Fibroblast of lung (primary cell): ENCODE data around the gene ARID1B. TPM values are rescaled to one million over a fixed set of nuclear protein-coding genes. Genes with fewer than 3 reads are reported as not detected.
A peak's percentile ranks its signal among the peaks of the same experiment; 100 is the strongest.

Source experiments
- DNase-seq, 2 donors: peaks; one replicate each; pipeline versions ENCODE4 v3.0.0 to v3.0.0-alpha.2; 2010; ENCODE audit warnings: low read depth in 2 of 2
- H2AFZ ChIP-seq: 2 replicates; pipeline ENCODE4 v1.5.1; 2012; ENCODE audit warnings: low read length, control low read depth, inconsistent platforms
- H3K27ac ChIP-seq: 2 replicates; pipeline ENCODE4 v1.5.1; 2011; ENCODE audit warnings: low read length, control low read depth; ENCODE audit not compliant: insufficient read depth
- H3K27me3 ChIP-seq: 2 replicates; pipeline ENCODE4 v1.5.1; 2011; ENCODE audit warnings: mild to moderate bottlenecking, low read length; ENCODE audit not compliant: control insufficient read depth, insufficient read depth
- H3K36me3 ChIP-seq: 2 replicates; pipeline ENCODE4 v1.5.1; 2011; ENCODE audit warnings: low read length; ENCODE audit not compliant: control insufficient read depth, insufficient read depth
- H3K4me1 ChIP-seq: 2 replicates; pipeline ENCODE4 v1.5.1; 2011; ENCODE audit warnings: low read length; ENCODE audit not compliant: control insufficient read depth, insufficient read depth; ENCODE audit errors: extremely low read depth
- H3K4me2 ChIP-seq: 2 replicates; pipeline ENCODE4 v1.5.1; 2011; ENCODE audit warnings: low read length, control low read depth; ENCODE audit not compliant: insufficient read depth; ENCODE audit errors: extremely low read depth
- H3K4me3 ChIP-seq, 4 experiments: fragments of 200-600 bp in 1 of 4; sonication (generic) in 1 of 4; replicated peaks in 1 of 4; 2 replicates each; pipeline ENCODE4 v1.5.1; 2011 to 2016; ENCODE audit warnings: low read length in 4 of 4, low read depth in 3 of 4, mild to moderate bottlenecking in 3 of 4, control low read depth in 2 of 4, inconsistent platforms in 1 of 4, mixed read lengths in 1 of 4; ENCODE audit not compliant: insufficient read depth in 1 of 4; ENCODE audit errors: control extremely low read depth in 1 of 4
- H3K79me2 ChIP-seq: 2 replicates; pipeline ENCODE4 v1.5.1; 2012; ENCODE audit warnings: mild to moderate bottlenecking, low read length, inconsistent platforms; ENCODE audit not compliant: control insufficient read depth, insufficient read depth
- H3K9ac ChIP-seq: 2 replicates; pipeline ENCODE4 v1.5.1; 2011; ENCODE audit warnings: mild to moderate bottlenecking, low read length, control low read depth; ENCODE audit not compliant: insufficient read depth
- H3K9me3 ChIP-seq: 2 replicates; pipeline ENCODE4 v1.5.1; 2012; ENCODE audit warnings: low read depth, low read length; ENCODE audit not compliant: control insufficient read depth, insufficient read depth
- H4K20me1 ChIP-seq: 2 replicates; pipeline ENCODE4 v1.5.1; 2011; ENCODE audit warnings: low read length; ENCODE audit not compliant: control insufficient read depth, insufficient read depth; ENCODE audit errors: extremely low read depth
- EZH2 ChIP-seq: IDR thresholded peaks from 2 replicates; pipeline ENCODE4 v1.5.1; 2012; ENCODE audit warnings: low read length, control low read depth, mild to moderate bottlenecking; ENCODE audit errors: missing control alignments
- polyA plus RNA-seq, 2 donors: library from polyadenylated mRNA; depleted of rRNA in 1 of 2; stranded (reverse) in 1 of 2; unstranded in 1 of 2; fragments of >200 nt; gene quantifications; 2 replicates each; pipeline ENCODE4 v1.2.1, GENCODE V29; 2011 to 2012; ENCODE audit warnings: missing spikeins in 1 of 2
- total RNA-seq: library from RNA; depleted of rRNA; stranded (reverse); fragments of >200 nt; gene quantifications from 2 replicates; pipeline ENCODE4 v1.2.1, GENCODE V29; 2014
- TF ChIP-seq, protein P1 (sequence below), 2 donors: IDR thresholded peaks in 1 of 2; conservative IDR thresholded peaks in 1 of 2; 1 replicate in 1 of 2; 2 replicates in 1 of 2; pipeline ENCODE4 v1.5.1; 2011 to 2012; ENCODE audit warnings: low read length in 2 of 2, control low read depth in 1 of 2, inconsistent platforms in 1 of 2, low read depth in 1 of 2, mild to moderate bottlenecking in 1 of 2

Gene ARID1B
- total and polyA plus RNA-seq, 2 donors (not counting 1 experiment from before 2014, with no cell fraction given) = 15.4 to 41.9 TPM

DNA sequence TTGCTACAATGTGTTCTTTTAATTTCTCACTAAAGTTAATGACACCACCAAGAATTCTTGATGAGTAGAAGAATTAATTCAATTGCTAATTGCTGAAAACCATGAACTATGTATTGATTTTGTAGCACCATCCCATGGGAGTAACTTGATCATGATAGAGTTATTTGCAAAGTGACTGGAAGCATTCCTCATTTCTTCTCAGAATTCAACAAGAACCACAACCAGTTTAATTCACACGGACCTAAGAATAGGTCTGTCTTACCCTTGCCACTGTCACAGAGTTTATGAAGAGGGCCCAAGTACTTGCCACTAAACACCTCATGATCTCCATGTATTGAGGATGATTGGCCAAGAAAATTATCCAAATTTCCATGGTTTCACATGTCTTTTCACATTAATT is 324.0 kb downstream of the ARID1B start:
- H3K79me2 ChIP-seq = no peaks in the 10 kb centered on the region
- no peaks in the 10 kb centered on the region for H3K36me3 ChIP-seq
- no peak overlapping the region for H3K27ac ChIP-seq
- no peaks in the 10 kb centered on the region for H3K27me3 ChIP-seq
- no peaks in the 10 kb centered on the region for H4K20me1 ChIP-seq
- no peak overlapping the region for H3K9ac ChIP-seq
- no peak for DNase-seq
- no peak overlapping the region for H2AFZ ChIP-seq
- H3K4me1 ChIP-seq = peaks cover under 1% of the 10 kb centered on the region
- TF ChIP-seq, protein P1, sequence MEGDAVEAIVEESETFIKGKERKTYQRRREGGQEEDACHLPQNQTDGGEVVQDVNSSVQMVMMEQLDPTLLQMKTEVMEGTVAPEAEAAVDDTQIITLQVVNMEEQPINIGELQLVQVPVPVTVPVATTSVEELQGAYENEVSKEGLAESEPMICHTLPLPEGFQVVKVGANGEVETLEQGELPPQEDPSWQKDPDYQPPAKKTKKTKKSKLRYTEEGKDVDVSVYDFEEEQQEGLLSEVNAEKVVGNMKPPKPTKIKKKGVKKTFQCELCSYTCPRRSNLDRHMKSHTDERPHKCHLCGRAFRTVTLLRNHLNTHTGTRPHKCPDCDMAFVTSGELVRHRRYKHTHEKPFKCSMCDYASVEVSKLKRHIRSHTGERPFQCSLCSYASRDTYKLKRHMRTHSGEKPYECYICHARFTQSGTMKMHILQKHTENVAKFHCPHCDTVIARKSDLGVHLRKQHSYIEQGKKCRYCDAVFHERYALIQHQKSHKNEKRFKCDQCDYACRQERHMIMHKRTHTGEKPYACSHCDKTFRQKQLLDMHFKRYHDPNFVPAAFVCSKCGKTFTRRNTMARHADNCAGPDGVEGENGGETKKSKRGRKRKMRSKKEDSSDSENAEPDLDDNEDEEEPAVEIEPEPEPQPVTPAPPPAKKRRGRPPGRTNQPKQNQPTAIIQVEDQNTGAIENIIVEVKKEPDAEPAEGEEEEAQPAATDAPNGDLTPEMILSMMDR (conservative IDR thresholded peaks at IDR 0.05 in 1 of 2, IDR thresholded peaks at IDR 0.05 in 1 of 2; ENCODE audit: low read depth in 1 of 2, low read length in 2 of 2) = no peak
- TF ChIP-seq EZH2 = no peak
- no peaks in the 10 kb centered on the region for H3K9me3 ChIP-seq
- H3K4me3 ChIP-seq = no peak overlapping the region
- H3K4me2 ChIP-seq = no peak overlapping the region

DNA sequence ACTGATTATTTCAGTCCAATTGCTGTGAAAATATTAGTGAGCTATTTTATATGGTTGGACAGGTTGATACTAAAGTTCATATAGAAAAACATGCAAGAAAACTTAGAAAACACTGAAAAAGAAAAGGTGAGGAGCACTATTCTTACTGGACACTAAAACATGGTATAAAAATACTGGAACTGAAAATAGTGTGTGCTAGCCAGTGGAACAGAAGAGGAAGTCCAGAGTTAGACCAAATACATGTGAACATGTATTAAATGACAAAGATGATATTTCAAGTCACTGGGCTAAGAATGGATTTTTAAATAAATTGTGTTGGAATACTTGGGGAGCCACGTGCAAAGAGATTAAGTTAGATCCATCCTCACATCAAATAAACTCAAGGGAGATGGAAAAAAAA is 327.6 kb downstream of the ARID1B start:
- Histone ChIP-seq H3K4me1 (peaks cover 25% of the 10 kb centered on the region), H4K20me1 (no peaks in the 10 kb centered on the region), H3K79me2 (no peaks in the 10 kb centered on the region), H3K9me3 (no peaks in the 10 kb centered on the region), H3K9ac (no peak overlapping the region), H3K27ac (no peak overlapping the region), H3K4me2 (no peak overlapping the region), H3K36me3 (no peaks in the 10 kb centered on the region), H2AFZ (no peak overlapping the region), H3K27me3 (no peaks in the 10 kb centered on the region), H3K4me3 (no peak overlapping the region)
- TF ChIP-seq EZH2 = no peak
- TF ChIP-seq, protein P1 (conservative IDR thresholded peaks at IDR 0.05 in 1 of 2, IDR thresholded peaks at IDR 0.05 in 1 of 2; ENCODE audit: low read depth in 1 of 2, low read length in 2 of 2) = no peak
- DNase-seq = no peak

DNA sequence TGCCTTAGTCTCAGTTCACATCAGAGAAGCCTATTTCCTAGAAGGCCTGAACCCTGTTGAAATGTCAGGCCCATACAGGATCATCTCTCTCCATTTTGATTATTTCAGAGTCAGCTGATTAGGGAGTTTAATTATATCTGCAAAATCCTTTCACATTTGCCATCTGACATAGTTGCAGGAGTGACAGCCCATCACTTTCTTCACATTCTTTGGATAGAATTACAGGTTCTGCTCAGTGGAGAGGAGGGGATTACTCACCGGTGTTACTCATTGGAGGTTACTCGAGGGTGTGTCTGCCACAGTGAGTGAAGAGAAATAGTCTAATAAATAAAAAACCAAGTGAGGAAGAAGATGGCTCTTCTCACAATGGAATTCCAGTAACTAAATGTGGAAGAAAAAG is 329.3 kb downstream of the ARID1B start:
- Histone ChIP-seq H3K27ac (peak overlapping the region; percentile 81), H3K9ac (no peak overlapping the region), H3K79me2 (no peaks in the 10 kb centered on the region), H3K27me3 (no peaks in the 10 kb centered on the region), H2AFZ (no peak overlapping the region), H3K4me2 (peak overlapping the region; percentile 33), H3K9me3 (no peaks in the 10 kb centered on the region), H3K4me3 (no peak overlapping the region), H3K4me1 (peaks cover 28% of the 10 kb centered on the region), H4K20me1 (no peaks in the 10 kb centered on the region), H3K36me3 (no peaks in the 10 kb centered on the region)
- TF ChIP-seq, protein P1 (conservative IDR thresholded peaks at IDR 0.05 in 1 of 2, IDR thresholded peaks at IDR 0.05 in 1 of 2; ENCODE audit: low read depth in 1 of 2, low read length in 2 of 2) = no peak
- no peak for TF ChIP-seq EZH2
- peak; percentile 51 to 72 for DNase-seq
